ENCODE data around the gene HSPA8.

GRCh38 chr11:123035831-123036230, 26.1 kb downstream of the HSPA8 start:
- TF ChIP-seq SIN3A (IDR thresholded peaks at IDR 0.05; ENCODE audit: borderline replicate concordance, insufficient read depth, low read depth, low read length) (no peak), CTCF (IDR thresholded peaks at IDR 0.05) (no peak), POLR2AphosphoS5 (IDR thresholded peaks at IDR 0.05; ENCODE audit: low read depth, low read length) (no peak), REST (IDR thresholded peaks at IDR 0.05; ENCODE audit: insufficient read depth in 1 of 2, low read depth in 2 of 2, low read length in 1 of 2) (no peak)

All from Panc1 (cell line).